ENCODE measurements around the gene MACROH2A2. TPM values are rescaled to one million over a fixed set of nuclear protein-coding genes. Genes with fewer than 3 reads are reported as not detected.

MACROH2A2 gene
- total and polyA plus RNA-seq, 2 of the 13 experiments (the other 11 are each of a cell fraction or from before 2014, with no cell fraction given) = 9.8 to 43.1 TPM

DNA sequence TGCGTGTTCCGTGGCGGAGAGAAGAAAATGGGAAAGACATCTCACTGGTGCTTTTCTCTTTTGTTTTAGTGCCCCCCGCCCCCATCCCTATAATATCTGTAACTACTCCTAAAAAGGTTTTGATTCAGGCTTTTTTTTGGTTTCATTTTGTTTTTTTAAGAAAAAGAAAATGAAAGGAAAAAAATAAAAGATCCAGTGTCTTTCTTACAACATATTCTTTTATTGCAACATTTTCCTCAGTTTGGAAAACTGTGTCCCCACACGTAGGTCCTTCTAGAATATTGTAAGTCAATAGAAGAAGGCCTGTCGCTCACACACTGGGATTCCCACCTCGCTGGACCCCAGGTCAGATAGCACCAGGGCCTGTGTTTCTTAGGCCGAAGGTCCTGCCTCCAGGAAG, 59.4 kb downstream of the MACROH2A2 start:
- Histone ChIP-seq H3K27me3 (ENCODE audit: control insufficient read depth in 1 of 2, insufficient read depth in 2 of 2, low read length in 2 of 2) (no peaks in the 10 kb centered on the region; a peak in 1 of 5 replicates), H3K4me3 (replicated peaks in 1 of 3; ENCODE audit: insufficient read depth in 1 of 3, low read depth in 2 of 3, low read length in 3 of 3) (no peak overlapping the region), H3K4me2 (ENCODE audit: low read depth, low read length) (no peak overlapping the region), H3K27ac (ENCODE audit: extremely low read length, insufficient read depth, low read length) (no peak overlapping the region), H3K4me1 (ENCODE audit: insufficient read depth, low read length) (peaks cover 23% of the 10 kb centered on the region), H3K9ac (ENCODE audit: insufficient read depth, low read depth, low read length) (no peak overlapping the region), H3K9me3 (ENCODE audit: low read length) (no peaks in the 10 kb centered on the region), H4K20me1 (ENCODE audit: insufficient read depth, low read length) (no peaks in the 10 kb centered on the region), H3K79me2 (ENCODE audit: insufficient read depth, low read length) (no peaks in the 10 kb centered on the region), H3K36me3 (replicated peaks in 1 of 2; ENCODE audit: control insufficient read depth in 1 of 2, insufficient read depth in 2 of 2, low read length in 2 of 2) (peaks cover 21 to 56% of the 10 kb centered on the region in 2 experiments; a peak in 4 of 5 replicates), H2AFZ (ENCODE audit: low read length) (no peak overlapping the region)
- TF ChIP-seq ZNF431 (CRISPR knock-in tag; IDR thresholded peaks at IDR 0.05; ENCODE audit: borderline replicate concordance, low read depth) (no peak), ZBTB21 (CRISPR knock-in tag; IDR thresholded peaks at IDR 0.05) (no peak), CEBPB (IDR thresholded peaks at IDR 0.05; ENCODE audit: borderline replicate concordance, low read depth, low read length) (0 out of 2 replicates have a peak, but pooled peaks have one; percentile 14)
- no TSS peak for BruUV-seq (replicated peaks)
- no peak for DNase-seq (ENCODE audit: low spot score)
- POLR2A ChIA-PET = interaction anchor here (0.9 to 4.7 kb wide), 2 partner anchors 21 to 34 kb away, joined by 3 to 34 read pairs; partner anchors contain the start of gene TYSND1
- WGBS (ENCODE audit: low lambda C conversion rate) = 98% methylated on average over 8 of the region's 8 CpGs
- in situ Hi-C loops (cut with HindIII; ENCODE audit: extremely low pct_ligation_motif_present, low pct_unique_long_range_greater_than_20kb) = no loop called here
- ATAC-seq = no peak
- intact Hi-C loops (cut with micrococcal nuclease; ENCODE audit: unreplicated experiment) = no loop called here
- CTCF ChIA-PET (ENCODE audit: low intra/inter-chr PET ratio, low total read pairs) = no interaction called here
- FAIRE-seq = no peak

DNA sequence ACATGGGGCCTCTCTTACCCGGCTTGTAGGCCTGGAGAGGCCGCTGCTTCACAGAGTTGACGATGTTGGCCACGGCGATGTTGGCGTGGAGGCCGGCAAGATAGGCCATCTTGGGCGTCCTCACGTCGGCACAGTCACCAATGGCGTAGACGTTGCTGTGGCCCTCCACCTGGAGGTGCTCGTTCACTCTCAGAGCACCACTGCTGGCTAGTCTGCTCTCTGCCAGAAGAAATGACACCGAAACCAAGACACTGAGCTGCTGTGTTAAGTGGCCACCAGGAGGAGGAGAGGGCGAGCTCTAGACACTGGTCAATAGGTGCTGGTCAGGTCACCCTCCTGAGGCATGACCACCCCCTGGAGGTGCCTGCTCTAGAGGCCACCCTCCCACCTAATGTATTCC, 62.3 kb downstream of the MACROH2A2 start:
- BruUV-seq (replicated peaks) = no TSS peak
- H3K27ac ChIP-seq (ENCODE audit: extremely low read length, insufficient read depth, low read length) = no peak overlapping the region
- no peak for FAIRE-seq
- peaks cover 5% of the 10 kb centered on the region for H3K4me1 ChIP-seq (ENCODE audit: insufficient read depth, low read length)
- H3K9me3 ChIP-seq (ENCODE audit: low read length) = no peaks in the 10 kb centered on the region
- intact Hi-C loops (cut with micrococcal nuclease; ENCODE audit: unreplicated experiment) (no loop called here), in situ Hi-C loops (cut with HindIII; ENCODE audit: extremely low pct_ligation_motif_present, low pct_unique_long_range_greater_than_20kb) (no loop called here)
- peaks cover 28 to 81% of the 10 kb centered on the region in 2 experiments for H3K36me3 ChIP-seq (replicated peaks in 1 of 2; ENCODE audit: control insufficient read depth in 1 of 2, insufficient read depth in 2 of 2, low read length in 2 of 2)
- no peak overlapping the region for H3K9ac ChIP-seq (ENCODE audit: insufficient read depth, low read depth, low read length)
- H2AFZ ChIP-seq (ENCODE audit: low read length) = no peak overlapping the region
- no peak overlapping the region for H3K4me2 ChIP-seq (ENCODE audit: low read depth, low read length)
- TF ChIP-seq, protein P1, sequence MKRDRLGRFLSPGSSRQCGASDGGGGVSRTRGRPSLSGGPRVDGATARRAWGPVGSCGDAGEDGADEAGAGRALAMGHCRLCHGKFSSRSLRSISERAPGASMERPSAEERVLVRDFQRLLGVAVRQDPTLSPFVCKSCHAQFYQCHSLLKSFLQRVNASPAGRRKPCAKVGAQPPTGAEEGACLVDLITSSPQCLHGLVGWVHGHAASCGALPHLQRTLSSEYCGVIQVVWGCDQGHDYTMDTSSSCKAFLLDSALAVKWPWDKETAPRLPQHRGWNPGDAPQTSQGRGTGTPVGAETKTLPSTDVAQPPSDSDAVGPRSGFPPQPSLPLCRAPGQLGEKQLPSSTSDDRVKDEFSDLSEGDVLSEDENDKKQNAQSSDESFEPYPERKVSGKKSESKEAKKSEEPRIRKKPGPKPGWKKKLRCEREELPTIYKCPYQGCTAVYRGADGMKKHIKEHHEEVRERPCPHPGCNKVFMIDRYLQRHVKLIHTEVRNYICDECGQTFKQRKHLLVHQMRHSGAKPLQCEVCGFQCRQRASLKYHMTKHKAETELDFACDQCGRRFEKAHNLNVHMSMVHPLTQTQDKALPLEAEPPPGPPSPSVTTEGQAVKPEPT (CRISPR knock-in tag; IDR thresholded peaks at IDR 0.05; ENCODE audit: low read depth) = no peak
- TF ChIP-seq, protein P2, sequence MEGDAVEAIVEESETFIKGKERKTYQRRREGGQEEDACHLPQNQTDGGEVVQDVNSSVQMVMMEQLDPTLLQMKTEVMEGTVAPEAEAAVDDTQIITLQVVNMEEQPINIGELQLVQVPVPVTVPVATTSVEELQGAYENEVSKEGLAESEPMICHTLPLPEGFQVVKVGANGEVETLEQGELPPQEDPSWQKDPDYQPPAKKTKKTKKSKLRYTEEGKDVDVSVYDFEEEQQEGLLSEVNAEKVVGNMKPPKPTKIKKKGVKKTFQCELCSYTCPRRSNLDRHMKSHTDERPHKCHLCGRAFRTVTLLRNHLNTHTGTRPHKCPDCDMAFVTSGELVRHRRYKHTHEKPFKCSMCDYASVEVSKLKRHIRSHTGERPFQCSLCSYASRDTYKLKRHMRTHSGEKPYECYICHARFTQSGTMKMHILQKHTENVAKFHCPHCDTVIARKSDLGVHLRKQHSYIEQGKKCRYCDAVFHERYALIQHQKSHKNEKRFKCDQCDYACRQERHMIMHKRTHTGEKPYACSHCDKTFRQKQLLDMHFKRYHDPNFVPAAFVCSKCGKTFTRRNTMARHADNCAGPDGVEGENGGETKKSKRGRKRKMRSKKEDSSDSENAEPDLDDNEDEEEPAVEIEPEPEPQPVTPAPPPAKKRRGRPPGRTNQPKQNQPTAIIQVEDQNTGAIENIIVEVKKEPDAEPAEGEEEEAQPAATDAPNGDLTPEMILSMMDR (CRISPR knock-in tag; IDR thresholded peaks at IDR 0.05) = 0 out of 2 replicates have a peak, but pooled peaks have one; percentile 14
- TF ChIP-seq, protein P3, sequence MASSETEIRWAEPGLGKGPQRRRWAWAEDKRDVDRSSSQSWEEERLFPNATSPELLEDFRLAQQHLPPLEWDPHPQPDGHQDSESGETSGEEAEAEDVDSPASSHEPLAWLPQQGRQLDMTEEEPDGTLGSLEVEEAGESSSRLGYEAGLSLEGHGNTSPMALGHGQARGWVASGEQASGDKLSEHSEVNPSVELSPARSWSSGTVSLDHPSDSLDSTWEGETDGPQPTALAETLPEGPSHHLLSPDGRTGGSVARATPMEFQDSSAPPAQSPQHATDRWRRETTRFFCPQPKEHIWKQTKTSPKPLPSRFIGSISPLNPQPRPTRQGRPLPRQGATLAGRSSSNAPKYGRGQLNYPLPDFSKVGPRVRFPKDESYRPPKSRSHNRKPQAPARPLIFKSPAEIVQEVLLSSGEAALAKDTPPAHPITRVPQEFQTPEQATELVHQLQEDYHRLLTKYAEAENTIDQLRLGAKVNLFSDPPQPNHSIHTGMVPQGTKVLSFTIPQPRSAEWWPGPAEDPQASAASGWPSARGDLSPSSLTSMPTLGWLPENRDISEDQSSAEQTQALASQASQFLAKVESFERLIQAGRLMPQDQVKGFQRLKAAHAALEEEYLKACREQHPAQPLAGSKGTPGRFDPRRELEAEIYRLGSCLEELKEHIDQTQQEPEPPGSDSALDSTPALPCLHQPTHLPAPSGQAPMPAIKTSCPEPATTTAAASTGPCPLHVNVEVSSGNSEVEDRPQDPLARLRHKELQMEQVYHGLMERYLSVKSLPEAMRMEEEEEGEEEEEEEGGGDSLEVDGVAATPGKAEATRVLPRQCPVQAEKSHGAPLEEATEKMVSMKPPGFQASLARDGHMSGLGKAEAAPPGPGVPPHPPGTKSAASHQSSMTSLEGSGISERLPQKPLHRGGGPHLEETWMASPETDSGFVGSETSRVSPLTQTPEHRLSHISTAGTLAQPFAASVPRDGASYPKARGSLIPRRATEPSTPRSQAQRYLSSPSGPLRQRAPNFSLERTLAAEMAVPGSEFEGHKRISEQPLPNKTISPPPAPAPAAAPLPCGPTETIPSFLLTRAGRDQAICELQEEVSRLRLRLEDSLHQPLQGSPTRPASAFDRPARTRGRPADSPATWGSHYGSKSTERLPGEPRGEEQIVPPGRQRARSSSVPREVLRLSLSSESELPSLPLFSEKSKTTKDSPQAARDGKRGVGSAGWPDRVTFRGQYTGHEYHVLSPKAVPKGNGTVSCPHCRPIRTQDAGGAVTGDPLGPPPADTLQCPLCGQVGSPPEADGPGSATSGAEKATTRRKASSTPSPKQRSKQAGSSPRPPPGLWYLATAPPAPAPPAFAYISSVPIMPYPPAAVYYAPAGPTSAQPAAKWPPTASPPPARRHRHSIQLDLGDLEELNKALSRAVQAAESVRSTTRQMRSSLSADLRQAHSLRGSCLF (CRISPR knock-in tag; IDR thresholded peaks at IDR 0.05; ENCODE audit: borderline replicate concordance) = no peak
- H4K20me1 ChIP-seq (ENCODE audit: insufficient read depth, low read length) = no peaks in the 10 kb centered on the region
- ChIA-PET CTCF (ENCODE audit: low intra/inter-chr PET ratio, low total read pairs) (interaction anchor here (3.0 kb wide), 1 partner anchor 31 kb away, joined by 18 read pairs; the partner anchor contains the start of gene TYSND1), POLR2A (interaction anchor here (2.8 to 4.7 kb wide), 3 partner anchors 17 to 31 kb away, joined by 9 to 34 read pairs (median 15); partner anchors contain the start of gene TYSND1)
- WGBS (ENCODE audit: low lambda C conversion rate) = 96% methylated on average over 12 of the region's 15 CpGs
- H3K4me3 ChIP-seq (replicated peaks in 1 of 3; ENCODE audit: insufficient read depth in 1 of 3, low read depth in 2 of 3, low read length in 3 of 3) = no peak overlapping the region
- H3K79me2 ChIP-seq (ENCODE audit: insufficient read depth, low read length) = no peaks in the 10 kb centered on the region
- peak; percentile 26 for ATAC-seq
- DNase-seq (ENCODE audit: low spot score) = no peak
- H3K27me3 ChIP-seq (ENCODE audit: control insufficient read depth in 1 of 2, insufficient read depth in 2 of 2, low read length in 2 of 2) = no peaks in the 10 kb centered on the region
